AG09309 (cell line): Measurements from ENCODE around the gene EIF2AK3.
"Not testable (repeated sequence)": the region's sequence is repeated elsewhere in the genome, so short reads cannot be mapped to it uniquely, and the experiment has no call there.

Source experiments
- DNase-seq: peaks from one replicate; pipeline ENCODE4 v3.0.0-alpha.2; 2010; ENCODE audit warnings: low read depth
- H3K4me3 ChIP-seq: 2 replicates; pipeline ENCODE4 v1.5.1; 2011; ENCODE audit warnings: mild to moderate bottlenecking, low read depth, low read length, moderate library complexity; ENCODE audit not compliant: control insufficient read depth
- TF ChIP-seq, protein P1 (sequence below): IDR thresholded peaks from 2 replicates; pipeline ENCODE4 v1.5.1; 2011; ENCODE audit warnings: mild to moderate bottlenecking, low read depth, low read length, inconsistent platforms; ENCODE audit not compliant: insufficient read depth, control insufficient read depth; ENCODE audit errors: missing control alignments

EIF2AK3 gene

DNA sequence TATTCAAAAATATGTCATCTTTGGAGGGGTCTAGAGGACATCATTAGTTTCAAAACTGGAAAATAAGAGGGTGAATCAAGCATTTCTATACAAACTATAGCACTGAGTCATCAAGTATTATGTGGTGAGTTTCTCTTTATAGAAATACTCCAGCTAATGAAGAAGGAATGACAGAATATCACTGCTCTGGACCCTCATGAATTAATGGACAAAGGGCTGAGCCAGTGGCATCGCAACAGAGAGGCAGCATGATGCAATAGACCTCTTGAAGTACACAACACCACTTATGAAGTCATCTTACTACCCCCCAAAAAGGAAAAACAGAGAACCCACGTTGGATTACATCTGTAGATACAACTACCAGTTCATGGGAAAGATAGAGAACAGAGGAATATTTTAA, 27.4 kb upstream of the EIF2AK3 start:
- TF ChIP-seq, protein P1, sequence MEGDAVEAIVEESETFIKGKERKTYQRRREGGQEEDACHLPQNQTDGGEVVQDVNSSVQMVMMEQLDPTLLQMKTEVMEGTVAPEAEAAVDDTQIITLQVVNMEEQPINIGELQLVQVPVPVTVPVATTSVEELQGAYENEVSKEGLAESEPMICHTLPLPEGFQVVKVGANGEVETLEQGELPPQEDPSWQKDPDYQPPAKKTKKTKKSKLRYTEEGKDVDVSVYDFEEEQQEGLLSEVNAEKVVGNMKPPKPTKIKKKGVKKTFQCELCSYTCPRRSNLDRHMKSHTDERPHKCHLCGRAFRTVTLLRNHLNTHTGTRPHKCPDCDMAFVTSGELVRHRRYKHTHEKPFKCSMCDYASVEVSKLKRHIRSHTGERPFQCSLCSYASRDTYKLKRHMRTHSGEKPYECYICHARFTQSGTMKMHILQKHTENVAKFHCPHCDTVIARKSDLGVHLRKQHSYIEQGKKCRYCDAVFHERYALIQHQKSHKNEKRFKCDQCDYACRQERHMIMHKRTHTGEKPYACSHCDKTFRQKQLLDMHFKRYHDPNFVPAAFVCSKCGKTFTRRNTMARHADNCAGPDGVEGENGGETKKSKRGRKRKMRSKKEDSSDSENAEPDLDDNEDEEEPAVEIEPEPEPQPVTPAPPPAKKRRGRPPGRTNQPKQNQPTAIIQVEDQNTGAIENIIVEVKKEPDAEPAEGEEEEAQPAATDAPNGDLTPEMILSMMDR, result no peak
- DNase-seq, result no peak
- H3K4me3 ChIP-seq, result no peak overlapping the region

DNA sequence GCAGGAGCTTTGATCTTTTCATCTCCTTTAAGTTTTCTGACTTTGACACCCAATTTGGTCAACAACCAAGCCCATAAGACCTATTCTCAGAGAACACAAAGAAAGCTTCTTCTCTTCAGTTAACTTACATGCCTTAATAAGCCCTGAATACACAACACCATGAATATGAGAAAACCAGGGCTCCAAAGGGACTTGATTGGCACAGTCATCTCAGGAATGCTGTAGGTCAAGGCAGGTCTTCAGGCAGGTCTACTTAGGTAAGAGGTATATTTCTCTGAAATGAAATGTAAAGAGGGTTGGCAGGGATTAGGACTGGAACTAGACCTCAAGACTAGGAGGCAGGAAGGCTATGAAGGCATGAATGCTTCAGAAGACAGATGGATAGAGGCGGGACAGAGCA, 24.4 kb upstream of the EIF2AK3 start:
- TF ChIP-seq, protein P1, result no peak
- no peak overlapping the region for H3K4me3 ChIP-seq
- DNase-seq, result no peak

DNA sequence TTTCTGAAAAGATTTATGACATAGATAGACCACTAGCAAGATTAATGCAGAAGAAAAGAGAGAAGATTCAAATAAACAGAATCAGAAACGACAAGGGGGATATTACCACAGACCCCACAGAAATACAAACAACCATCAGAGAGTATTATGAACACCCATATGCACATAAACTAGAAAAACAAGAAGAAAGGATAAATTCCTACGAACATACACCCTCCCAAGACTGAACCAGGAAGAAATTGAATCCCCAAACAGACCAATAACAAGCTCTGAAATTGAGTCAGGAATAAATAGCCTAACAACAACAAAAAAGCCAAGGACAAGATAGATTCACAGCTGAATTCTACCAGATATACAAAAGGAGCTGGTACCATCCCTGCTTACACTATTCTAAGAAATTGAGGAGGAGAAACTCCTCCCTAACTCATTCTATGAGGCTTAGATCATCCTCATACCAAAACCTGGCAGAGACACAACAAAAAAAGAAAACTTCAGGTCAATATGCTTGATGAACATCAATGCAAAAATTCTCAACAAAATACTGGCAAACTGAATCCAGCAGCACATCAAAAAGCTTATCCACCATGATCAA, 18.1 kb upstream of the EIF2AK3 start:
- H3K4me3 ChIP-seq, DNase-seq: not testable (repeated sequence)

DNA sequence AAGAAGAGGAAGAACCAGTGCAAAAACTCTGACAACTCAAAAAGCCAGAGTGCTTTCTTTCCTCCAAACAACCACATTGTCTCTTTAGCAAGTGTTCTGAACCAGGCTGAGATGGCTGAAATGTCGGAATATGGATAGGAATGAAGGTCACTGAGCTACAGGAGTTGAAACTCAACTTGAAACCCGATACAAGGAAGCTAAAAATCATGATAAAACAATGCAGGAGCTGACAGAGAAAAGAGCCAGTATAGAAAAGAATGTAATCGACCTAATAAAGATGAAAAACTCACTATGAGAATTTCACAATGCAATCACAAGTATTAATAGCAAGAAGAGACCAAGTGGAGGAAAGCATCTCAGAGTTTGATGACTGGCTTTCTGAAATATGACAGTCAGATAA, 15.0 kb upstream of the EIF2AK3 start:
- TF ChIP-seq, protein P1, result no peak
- no peak for DNase-seq
- no peak overlapping the region for H3K4me3 ChIP-seq

DNA sequence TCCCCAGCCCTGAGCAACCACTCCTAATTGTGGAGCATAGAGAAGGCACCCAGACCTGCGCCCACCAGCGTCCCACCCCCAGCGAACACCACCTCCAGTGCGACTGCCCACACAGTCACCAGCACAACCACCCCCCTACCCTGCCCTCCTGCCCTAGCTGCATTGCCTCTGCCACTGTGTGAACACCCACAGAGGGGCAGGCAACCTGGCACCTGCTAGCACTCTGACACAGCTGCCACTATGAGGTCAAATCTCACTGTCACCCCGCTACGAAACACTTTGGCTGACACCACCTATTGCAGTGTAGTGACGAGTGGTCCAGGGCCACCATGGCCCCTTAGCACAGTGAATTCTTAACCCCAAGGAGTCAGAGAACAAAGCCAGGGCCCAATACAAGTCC, 14.1 kb upstream of the EIF2AK3 start:
- TF ChIP-seq, protein P1, result no peak
- no peak overlapping the region for H3K4me3 ChIP-seq
- no peak for DNase-seq

DNA sequence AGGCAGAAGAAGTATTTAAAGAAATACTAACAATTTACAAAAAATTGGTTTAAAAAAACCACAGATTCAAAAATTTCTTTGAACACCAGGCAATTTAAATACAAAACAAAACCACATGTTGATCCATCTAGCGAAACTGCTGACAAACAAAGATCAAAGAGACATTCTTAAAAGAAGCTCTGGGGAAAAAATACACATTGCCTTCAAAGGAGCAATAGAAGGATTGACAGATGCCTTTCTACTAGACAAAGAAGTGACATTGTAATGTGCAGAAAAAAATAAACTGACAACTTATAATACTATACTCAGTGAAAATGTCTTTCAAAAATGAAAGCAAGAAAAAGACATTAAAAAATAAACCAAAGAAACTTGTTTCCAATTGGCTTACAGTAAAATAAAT, 12.6 kb upstream of the EIF2AK3 start:
- TF ChIP-seq, protein P1, result no peak
- H3K4me3 ChIP-seq, result no peak overlapping the region
- DNase-seq, result no peak

DNA sequence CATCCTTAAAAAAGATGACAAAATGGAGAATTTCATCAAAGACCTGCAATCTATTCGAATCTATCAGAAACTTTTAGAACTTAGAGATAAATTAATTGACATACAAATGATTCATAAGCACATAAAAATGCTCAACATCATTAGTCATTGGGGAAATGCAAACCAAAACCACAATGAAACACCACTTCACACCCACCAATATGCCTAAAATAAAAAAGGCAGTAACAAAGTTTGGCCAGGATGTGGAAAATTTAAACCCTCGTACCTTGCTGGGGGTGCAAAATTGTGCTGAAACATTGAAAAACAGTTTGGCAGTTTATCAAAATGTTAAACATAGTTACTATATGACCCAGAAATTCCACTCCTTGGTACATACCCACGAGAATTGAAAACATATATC, 11.5 kb upstream of the EIF2AK3 start:
- TF ChIP-seq, protein P1, result no peak
- no peak overlapping the region for H3K4me3 ChIP-seq
- DNase-seq, result no peak
